GM12878 (cell line): ENCODE data around the gene ZXDC. TPM values are rescaled to one million over a fixed set of nuclear protein-coding genes. Genes with fewer than 3 reads are reported as not detected.

ENCODE experiments used
- ATAC-seq: fragments of 200-7000 bp; cut with Tn5 transposase; 3 replicates; pipeline ENCODE4 v1.9.1; 2020; ENCODE audit warnings: mild to moderate bottlenecking, moderate library complexity
- BruUV-seq: library from RNA; stranded (reverse); fragments of 400-500 nt; replicated peaks from 2 replicates; lab custom pipeline; 2021; lab: Mats Ljungman, UMichigan
- CTCF ChIA-PET: fragments of 300-600 bp; sonication (Branson Sonifier 250); formaldehyde crosslinking; extraction: SDS; loops from one replicate; lab custom pipeline; 2021; ENCODE audit warnings: inconsistent platforms; lab: Yijun Ruan, JAX
- POLR2A ChIA-PET: fragments of 350-600 bp; formaldehyde crosslinking; extraction: SDS; loops from one replicate; lab custom pipeline; 2021; ENCODE audit warnings: inconsistent platforms; lab: Charles Lee
- RAD21 ChIA-PET: fragments of 300-600 bp; sonication (Branson Sonifier 250); formaldehyde crosslinking; loops from one replicate; lab custom pipeline; 2023; ENCODE audit warnings: antibody characterized with exemption; ENCODE audit not compliant: unreplicated experiment; lab: Charles Lee
- SMC1A ChIA-PET: fragments of 300-600 bp; sonication (Branson Sonifier 250); formaldehyde crosslinking; loops from one replicate; lab custom pipeline; 2023; ENCODE audit not compliant: unreplicated experiment, uncharacterized antibody; lab: Charles Lee
- DNase-seq: peaks from one replicate; pipeline ENCODE4 v3.0.0-alpha.2; 2011; ENCODE audit warnings: low read depth, low spot score
- FAIRE-seq: peaks from 3 replicates; lab custom pipeline; 2011; peaks lifted over from hg19 to GRCh38; lab: Jason Lieb, UNC
- H2AFZ ChIP-seq: 2 replicates; pipeline ENCODE4 v1.6.0; 2011; ENCODE audit warnings: low read depth, low read length, control low read depth; ENCODE audit not compliant: control insufficient read depth
- H3K27ac ChIP-seq: 2 replicates; pipeline ENCODE4 v1.5.1; 2011; ENCODE audit warnings: control low read depth; ENCODE audit not compliant: control insufficient read depth, insufficient read depth
- H3K27me3 ChIP-seq, 2 experiments: replicated peaks in 1 of 2; 2 replicates each; pipeline versions ENCODE4 v1.6.0 to v1.6.1; 2011; ENCODE audit warnings: low read length in 1 of 2; ENCODE audit not compliant: control insufficient read depth in 2 of 2, insufficient read depth in 2 of 2
- H3K36me3 ChIP-seq, 2 experiments: 2 replicates each; pipeline ENCODE4 v1.5.1; 2011; ENCODE audit warnings: low read length in 1 of 2; ENCODE audit not compliant: control insufficient read depth in 2 of 2, insufficient read depth in 2 of 2
- H3K4me1 ChIP-seq: 2 replicates; pipeline ENCODE4 v1.6.1; 2011; ENCODE audit warnings: mild to moderate bottlenecking, low read length, moderate library complexity, mixed read lengths; ENCODE audit not compliant: control insufficient read depth, insufficient read depth
- H3K4me2 ChIP-seq: 2 replicates; pipeline ENCODE4 v1.6.0; 2011; ENCODE audit warnings: control low read depth; ENCODE audit not compliant: control insufficient read depth, insufficient read depth
- H3K4me3 ChIP-seq: fragments of 200-600 bp; sonication (generic); 2 replicates; pipeline ENCODE4 v1.5.1; 2016
- H3K79me2 ChIP-seq: 2 replicates; pipeline ENCODE4 v1.6.0; 2011; ENCODE audit warnings: low read length; ENCODE audit not compliant: control insufficient read depth, insufficient read depth
- H3K9ac ChIP-seq: 2 replicates; pipeline ENCODE4 v1.8.0; 2011; ENCODE audit warnings: low read length, control low read depth, mixed read lengths; ENCODE audit not compliant: control insufficient read depth, insufficient read depth
- H3K9me3 ChIP-seq: replicated peaks from 3 replicates; pipeline ENCODE4 v1.5.1; 2011; ENCODE audit warnings: mild to moderate bottlenecking, low read length; ENCODE audit not compliant: control insufficient read depth, insufficient read depth
- H4K20me1 ChIP-seq: 2 replicates; pipeline ENCODE4 v1.6.0; 2011; ENCODE audit not compliant: control insufficient read depth, insufficient read depth
- EED ChIP-seq: sonication (generic); IDR thresholded peaks from 2 replicates; pipeline ENCODE4 v1.6.1; 2016; ENCODE audit warnings: antibody characterized with exemption, low read depth
- MYB ChIP-seq: fragments of 150-350 bp; IDR thresholded peaks from 2 replicates; pipeline ENCODE4 v1.6.1; 2014; ENCODE audit warnings: mild to moderate bottlenecking, low read depth, low read length, borderline replicate concordance
- RAD51 ChIP-seq: fragments of 450-650 bp; IDR thresholded peaks from 2 replicates; pipeline ENCODE4 v1.6.1; 2016; ENCODE audit warnings: moderate library complexity, mild to moderate bottlenecking, inconsistent platforms
- WGBS: methylation state at CpG from one replicate; pipeline ENCODE4 v1.1.6; 2016; ENCODE audit warnings: low lambda C conversion rate; ENCODE audit not compliant: insufficient replicate concordance, insufficient coverage; ENCODE audit errors: missing lambda C conversion rate; 5-methylcytosine and 5-hydroxymethylcytosine counted together
- in situ Hi-C: fragments of 300-500 bp; cut with MboI; formaldehyde crosslinking; loops from 9 replicates; pipeline ENCODE4 v1.14.3; 2018; ENCODE audit warnings: mixed read lengths
- intact Hi-C: fragments of 100-400 bp; cut with micrococcal nuclease; formaldehyde crosslinking; loops from one replicate; pipeline ENCODE4 v1.14.2; 2022; ENCODE audit not compliant: unreplicated experiment
- polyA plus RNA-seq, 11 experiments: library from polyadenylated mRNA; depleted of rRNA in 4 of 11; unstranded in 6 of 11; stranded (reverse) in 5 of 11; fragments of >200 nt; fragmentation: Nextera tagmentation in 4 of 11; fragmentation: Illumina TruSeq in 1 of 11; extraction: Ambion mirVana in 4 of 11; extraction: Trizol in 1 of 11; gene quantifications; 1 replicate in 1 of 11; 2 replicates in 10 of 11; pipeline versions ENCODE4 v1.2.1 to v1.2.3, GENCODE V29; 2011 to 2016; ENCODE audit warnings: inconsistent platforms in 2 of 11, missing spikeins in 2 of 11, low read depth in 1 of 11
- total RNA-seq, 4 experiments: library from RNA; depleted of rRNA in 3 of 4; stranded (reverse); fragments of >200 nt in 3 of 4; fragmentation: Illumina TruSeq in 1 of 4; extraction: Trizol in 1 of 4; gene quantifications; 2 replicates each; pipeline versions ENCODE4 v1.2.1 to v1.2.3, GENCODE V29; 2013 to 2021
- TF ChIP-seq, protein P1 (sequence below): IDR thresholded peaks from 2 replicates; pipeline ENCODE4 v1.6.1; 2011; ENCODE audit warnings: low read depth, mild to moderate bottlenecking, low read length, moderate library complexity, borderline replicate concordance; ENCODE audit errors: extremely low read depth
- TF ChIP-seq, protein P2 (sequence below): fragments of 450-650 bp; IDR thresholded peaks from 2 replicates; pipeline ENCODE4 v1.6.1; 2017; ENCODE audit warnings: low read depth, mild to moderate bottlenecking, moderate library complexity
- TF ChIP-seq, protein P3 (sequence below): IDR thresholded peaks from 2 replicates; pipeline ENCODE4 v1.6.1; 2011; ENCODE audit warnings: mild to moderate bottlenecking, low read depth, low read length, moderate library complexity; ENCODE audit not compliant: insufficient replicate concordance

Gene ZXDC
- total and polyA plus RNA-seq, 10 of the 15 experiments (the other 5 are each of a cell fraction or from before 2014, with no cell fraction given) = 0.72 to 15.3 (median 8.5) TPM

DNA sequence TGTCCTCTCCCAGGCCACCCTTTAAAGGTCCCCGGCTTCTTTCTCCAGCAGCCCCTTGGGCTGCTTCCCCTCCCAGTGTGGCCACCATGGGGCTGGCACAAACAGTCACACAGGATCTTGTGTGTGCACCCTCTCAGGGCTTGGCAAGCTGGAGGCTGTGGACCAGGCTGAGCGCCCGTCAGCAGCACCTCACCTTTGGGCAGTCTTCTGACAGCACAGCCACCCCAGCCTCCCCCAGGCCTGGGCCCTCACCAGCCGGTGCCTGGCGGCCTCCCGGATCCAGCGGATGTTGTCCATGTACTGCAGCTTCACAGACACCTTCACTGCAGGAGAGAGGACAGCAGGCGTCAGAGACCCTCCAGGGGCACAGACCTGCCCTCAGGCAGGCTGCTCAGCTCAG is 20.1 kb upstream of the ZXDC start:
- ATAC-seq (no peak), FAIRE-seq (no peak), DNase-seq (no peak)
- Histone ChIP-seq H3K9me3 (no peaks in the 10 kb centered on the region), H3K4me1 (no peaks in the 10 kb centered on the region), H4K20me1 (no peaks in the 10 kb centered on the region), H3K9ac (no peak overlapping the region), H3K27me3 (no peaks in the 10 kb centered on the region), H3K4me2 (no peak overlapping the region), H3K4me3 (no peak overlapping the region), H3K27ac (no peak overlapping the region), H3K36me3 (no peaks in the 10 kb centered on the region), H2AFZ (no peak overlapping the region), H3K79me2 (no peaks in the 10 kb centered on the region)
- ChIA-PET CTCF (no interaction called here), SMC1A (no interaction called here), POLR2A (no interaction called here), RAD21 (no interaction called here)
- 48% methylated on average over 8 of the region's 8 CpGs for WGBS
- intact Hi-C loops (no loop called here), in situ Hi-C loops (no loop called here)
- BruUV-seq = no TSS peak
- TF ChIP-seq, protein P1, sequence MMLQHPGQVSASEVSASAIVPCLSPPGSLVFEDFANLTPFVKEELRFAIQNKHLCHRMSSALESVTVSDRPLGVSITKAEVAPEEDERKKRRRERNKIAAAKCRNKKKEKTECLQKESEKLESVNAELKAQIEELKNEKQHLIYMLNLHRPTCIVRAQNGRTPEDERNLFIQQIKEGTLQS = no peak
- TF ChIP-seq, protein P2, sequence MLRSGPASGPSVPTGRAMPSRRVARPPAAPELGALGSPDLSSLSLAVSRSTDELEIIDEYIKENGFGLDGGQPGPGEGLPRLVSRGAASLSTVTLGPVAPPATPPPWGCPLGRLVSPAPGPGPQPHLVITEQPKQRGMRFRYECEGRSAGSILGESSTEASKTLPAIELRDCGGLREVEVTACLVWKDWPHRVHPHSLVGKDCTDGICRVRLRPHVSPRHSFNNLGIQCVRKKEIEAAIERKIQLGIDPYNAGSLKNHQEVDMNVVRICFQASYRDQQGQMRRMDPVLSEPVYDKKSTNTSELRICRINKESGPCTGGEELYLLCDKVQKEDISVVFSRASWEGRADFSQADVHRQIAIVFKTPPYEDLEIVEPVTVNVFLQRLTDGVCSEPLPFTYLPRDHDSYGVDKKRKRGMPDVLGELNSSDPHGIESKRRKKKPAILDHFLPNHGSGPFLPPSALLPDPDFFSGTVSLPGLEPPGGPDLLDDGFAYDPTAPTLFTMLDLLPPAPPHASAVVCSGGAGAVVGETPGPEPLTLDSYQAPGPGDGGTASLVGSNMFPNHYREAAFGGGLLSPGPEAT = no peak
- no peak for TF ChIP-seq EED
- no peak for TF ChIP-seq RAD51
- no peak for TF ChIP-seq MYB
- TF ChIP-seq, protein P3, sequence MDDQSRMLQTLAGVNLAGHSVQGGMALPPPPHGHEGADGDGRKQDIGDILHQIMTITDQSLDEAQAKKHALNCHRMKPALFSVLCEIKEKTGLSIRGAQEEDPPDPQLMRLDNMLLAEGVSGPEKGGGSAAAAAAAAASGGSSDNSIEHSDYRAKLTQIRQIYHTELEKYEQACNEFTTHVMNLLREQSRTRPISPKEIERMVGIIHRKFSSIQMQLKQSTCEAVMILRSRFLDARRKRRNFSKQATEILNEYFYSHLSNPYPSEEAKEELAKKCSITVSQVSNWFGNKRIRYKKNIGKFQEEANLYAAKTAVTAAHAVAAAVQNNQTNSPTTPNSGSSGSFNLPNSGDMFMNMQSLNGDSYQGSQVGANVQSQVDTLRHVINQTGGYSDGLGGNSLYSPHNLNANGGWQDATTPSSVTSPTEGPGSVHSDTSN = no peak
